Kidney (tissue), 14 donors: ENCODE results near the gene RSRC2. TPM values are rescaled to one million over a fixed set of nuclear protein-coding genes. Genes with fewer than 3 reads are reported as not detected.
A peak's percentile ranks its signal among the peaks of the same experiment; 100 is the strongest.
"Not testable (repeated sequence)": the region's sequence is repeated elsewhere in the genome, so short reads cannot be mapped to it uniquely, and the experiment has no call there.

Experiments used
- DNase-seq, 5 donors: peaks; one replicate each; pipeline ENCODE4 v3.0.0-alpha.2; 2013 to 2020
- FAIRE-seq: peaks from 2 replicates; lab custom pipeline; 2012; peaks lifted over from hg19 to GRCh38; lab: Jason Lieb, UNC
- H3K27ac ChIP-seq, 2 donors: one replicate each; pipeline ENCODE4 v1.7.0; 2013; ENCODE audit warnings: low read depth in 2 of 2, low read length in 2 of 2, inconsistent platforms in 1 of 2
- H3K27me3 ChIP-seq: one replicate; pipeline ENCODE4 v1.7.1; 2013; ENCODE audit warnings: low read length, inconsistent platforms; ENCODE audit not compliant: control insufficient read depth, insufficient read depth
- H3K36me3 ChIP-seq, 3 donors: one replicate each; pipeline versions ENCODE4 v1.7.0 to v1.7.1; 2013; ENCODE audit warnings: low read length in 3 of 3, control low read depth in 1 of 3, inconsistent platforms in 1 of 3; ENCODE audit not compliant: insufficient read depth in 3 of 3, control insufficient read depth in 2 of 3
- H3K4me1 ChIP-seq, 3 donors: one replicate each; pipeline versions ENCODE4 v1.7.0 to v1.7.1; 2013; ENCODE audit warnings: low read length in 3 of 3, inconsistent platforms in 1 of 3, low read depth in 1 of 3; ENCODE audit not compliant: control insufficient read depth in 2 of 3, insufficient read depth in 2 of 3
- H3K4me3 ChIP-seq, 3 donors: one replicate each; pipeline versions ENCODE4 v1.7.0 to v1.8.1; 2013; ENCODE audit warnings: low read length in 3 of 3, control low read depth in 1 of 3, inconsistent platforms in 1 of 3
- H3K9ac ChIP-seq, 3 donors: one replicate each; pipeline versions ENCODE4 v1.7.0 to v1.7.1; 2013; ENCODE audit warnings: low read length in 3 of 3, control low read depth in 1 of 3, inconsistent platforms in 1 of 3
- H3K9me3 ChIP-seq, 3 donors: one replicate each; pipeline versions ENCODE4 v1.7.0 to v1.7.1; 2013; ENCODE audit warnings: low read length in 3 of 3, control low read depth in 1 of 3, inconsistent platforms in 1 of 3; ENCODE audit not compliant: control insufficient read depth in 2 of 3, insufficient read depth in 1 of 3
- CTCF ChIP-seq: IDR thresholded peaks from 3 replicates; pipeline ENCODE4 v1.5.1; 2012; ENCODE audit warnings: mild to moderate bottlenecking, moderate library complexity, borderline replicate concordance; ENCODE audit not compliant: insufficient read depth; ENCODE audit errors: extremely low read depth
- intact Hi-C: fragments of 100-400 bp; cut with DNase I; formaldehyde crosslinking; loops from one replicate; pipeline ENCODE4 v1.11.1; 2022
- polyA plus RNA-seq: library from polyadenylated mRNA; stranded (reverse); fragments of 350-450 nt; fragmentation: Illumina TruSeq; extraction: RNeasy Lipid Tissue Mini Kit (QIAGEN cat#74804); gene quantifications from one replicate; pipeline ENCODE4 v1.2.3, GENCODE V29; 2014; ENCODE audit warnings: low read depth, low replicate concordance; ENCODE audit not compliant: insufficient read depth
- total RNA-seq: library from RNA; stranded (reverse); fragmentation: NEBNext Ultra II Directional; extraction: Animal tissue kit (Norgen Biotek cat#: 25700); gene quantifications from one replicate; pipeline ENCODE4 v1.2.1, GENCODE V29; 2021
- donor health status: control.
- donor health status: control.
- donor health status: control.
- donor health status: control.
- donor health status: control.
- donor health status: DM: yes; HTN: yes; CAD: no.
- donor health status: Normal renal cell carcinoma (clear cell type).

RSRC2 gene
- total and polyA plus RNA-seq, 2 donors from 2014 or later: 39.4 to 73.9 TPM

- H3K36me3 ChIP-seq: peaks cover 5 to 27% (median 5%) of the 10 kb centered on the region in 3 donors
- TF ChIP-seq CTCF: peak; percentile 14
- peak; percentile 60 for FAIRE-seq
Measured at GRCh38 chr12:122500685-122501488, 25.8 kb downstream of the RSRC2 start, which contains the start of gene ZCCHC8. ZCCHC8 (minus strand) TSS chr12:122500932; CDS start chr12:122500840, 92 bp downstream.

GRCh38 chr12:122499991-122500684 lies 26.6 kb downstream of the RSRC2 start:
- H3K9ac ChIP-seq: peak overlapping the region; percentile 62 to 94 (median 94)
- intact Hi-C loops: no loop called here
- peaks cover 0 to 3% (median 2%) of the 10 kb centered on the region in 3 donors for H3K4me1 ChIP-seq
- no peaks in the 10 kb centered on the region for H3K9me3 ChIP-seq
- H3K4me3 ChIP-seq: peak overlapping the region; percentile 65 to 93 (median 90)
- peak overlapping the region; percentile 99 for H3K27ac ChIP-seq
- no peak for FAIRE-seq
- TF ChIP-seq CTCF: no peak
- peaks cover 2 to 20% (median 2%) of the 10 kb centered on the region in 3 donors for H3K36me3 ChIP-seq
- peak; percentile 71 to 86 (median 81) for DNase-seq
- no peaks in the 10 kb centered on the region for H3K27me3 ChIP-seq

More at GRCh38 chr12:122500685-122501488, 25.8 kb downstream of the RSRC2 start, which contains the start of gene ZCCHC8:
- H3K9me3 ChIP-seq: no peaks in the 10 kb centered on the region
- H3K27me3 ChIP-seq: no peaks in the 10 kb centered on the region
- DNase-seq: peak; percentile 98 to 99 (median 99)
- H3K4me1 ChIP-seq: peaks cover 0 to 3% (median 2%) of the 10 kb centered on the region in 3 donors
- peak within 1 kb of the TSS; percentile 99 for H3K27ac ChIP-seq
- peak within 1 kb of the TSS; percentile 62 to 94 (median 94) for H3K9ac ChIP-seq
- intact Hi-C loops: no loop called here
- H3K4me3 ChIP-seq: peak within 1 kb of the TSS; percentile 65 to 93 (median 90)

GRCh38 chr12:122495258-122495657 lies 31.5 kb downstream of the RSRC2 start:
- peaks cover 2 to 18% (median 3%) of the 10 kb centered on the region in 3 donors for H3K36me3 ChIP-seq
- H3K27me3 ChIP-seq: no peaks in the 10 kb centered on the region
- DNase-seq: no peak
- intact Hi-C loops: no loop called here
- peaks cover 0 to 3% (median 2%) of the 10 kb centered on the region in 3 donors for H3K4me1 ChIP-seq
- no peaks in the 10 kb centered on the region for H3K9me3 ChIP-seq
- no peak overlapping the region for H3K9ac ChIP-seq
- H3K27ac ChIP-seq: no peak overlapping the region
- no peak overlapping the region for H3K4me3 ChIP-seq
- no peak for TF ChIP-seq CTCF
- FAIRE-seq: no peak

- H3K4me1 ChIP-seq, DNase-seq, H3K4me3 ChIP-seq, H3K9me3 ChIP-seq, FAIRE-seq, H3K9ac ChIP-seq, H3K27me3 ChIP-seq, H3K27ac ChIP-seq, intact Hi-C loops: not testable (repeated sequence)
- H3K36me3 ChIP-seq: peaks cover 3 to 30% (median 6%) of the 10 kb centered on the region in 3 donors
Measured at GRCh38 chr12:122493222-122493621, 33.5 kb downstream of the RSRC2 start.
